HepG2 (cell line): Measurements from ENCODE around the gene ZNF318. TPM values are rescaled to one million over a fixed set of nuclear protein-coding genes. Genes with fewer than 3 reads are reported as not detected.

Experiments
- ATF7 ChIP-seq, 2 experiments: fragments of 450-650 bp in 1 of 2; sonication (generic) in 1 of 2; formaldehyde crosslinking in 1 of 2; IDR thresholded peaks; 2 replicates each; pipeline versions ENCODE4 v1.4.0 to v1.6.1; 2016 to 2020; ENCODE audit warnings: antibody characterized with exemption in 1 of 2, mild to moderate bottlenecking in 1 of 2, missing genetic modification reagents in 1 of 2
- ATF7-NPFF ChIP-seq: sonication (generic); formaldehyde crosslinking; IDR thresholded peaks from 2 replicates; pipeline ENCODE4 v1.8.1; 2023; ENCODE audit warnings: mild to moderate bottlenecking, low read depth, missing genetic modification reagents, moderate library complexity
- BRCA1 ChIP-seq: sonication (generic); formaldehyde crosslinking; IDR thresholded peaks from 2 replicates; pipeline ENCODE4 v1.4.0; 2020; ENCODE audit warnings: missing genetic modification reagents
- CBX5 ChIP-seq: sonication (generic); formaldehyde crosslinking; IDR thresholded peaks from 2 replicates; pipeline ENCODE4 v1.4.0; 2020; ENCODE audit warnings: missing genetic modification reagents, borderline replicate concordance
- FIP1L1 ChIP-seq: fragments of 200-400 bp; formaldehyde crosslinking; IDR thresholded peaks from 2 replicates; pipeline ENCODE4 v1.6.1; 2018; ENCODE audit warnings: low read depth, mild to moderate bottlenecking, low read length, moderate library complexity, borderline replicate concordance; ENCODE audit not compliant: insufficient read depth
- HCFC1 ChIP-seq: fragments of 150-350 bp; IDR thresholded peaks from 2 replicates; pipeline ENCODE4 v1.6.1; 2014; ENCODE audit warnings: low read depth, low read length
- HOXA5 ChIP-seq: sonication (generic); formaldehyde crosslinking; IDR thresholded peaks from 2 replicates; pipeline ENCODE4 v1.4.0; 2020; ENCODE audit warnings: missing genetic modification reagents
- IKZF4 ChIP-seq: sonication (generic); formaldehyde crosslinking; IDR thresholded peaks from 2 replicates; pipeline ENCODE4 v1.5.1; 2020; ENCODE audit warnings: borderline replicate concordance, mild to moderate bottlenecking, low read depth, missing genetic modification reagents; ENCODE audit errors: not compliant biosample characterization
- MATR3 ChIP-seq: sonication (generic); formaldehyde crosslinking; IDR thresholded peaks from 2 replicates; pipeline ENCODE4 v1.4.0; 2020; ENCODE audit warnings: missing genetic modification reagents
- POGZ ChIP-seq: sonication (generic); formaldehyde crosslinking; IDR thresholded peaks from 2 replicates; pipeline ENCODE4 v1.4.0; 2020; ENCODE audit warnings: mild to moderate bottlenecking, missing genetic modification reagents
- RBM22 ChIP-seq: fragments of 200-400 bp; formaldehyde crosslinking; optimal IDR thresholded peaks from 2 replicates; pipeline ENCODE3; 2017; ENCODE audit warnings: mild to moderate bottlenecking, low read length, moderate library complexity
- RCOR2 ChIP-seq: IDR thresholded peaks from 2 replicates; pipeline ENCODE4 v1.6.1; 2016; ENCODE audit warnings: missing biosample characterization, missing genetic modification reagents
- RXRB ChIP-seq: IDR thresholded peaks from 2 replicates; pipeline ENCODE4 v1.6.1; 2016; ENCODE audit warnings: borderline replicate concordance, missing genetic modification reagents, missing compliant biosample characterization
- SRY ChIP-seq: sonication (generic); formaldehyde crosslinking; IDR thresholded peaks from 2 replicates; pipeline ENCODE4 v1.8.0; 2022; ENCODE audit warnings: mild to moderate bottlenecking, missing genetic modification reagents
- ZBTB20 ChIP-seq: sonication (generic); formaldehyde crosslinking; IDR thresholded peaks from 2 replicates; pipeline ENCODE4 v1.8.1; 2023; ENCODE audit warnings: missing genetic modification reagents, low read depth, mild to moderate bottlenecking, borderline replicate concordance
- ZEB1 ChIP-seq: IDR thresholded peaks from 2 replicates; pipeline ENCODE4 v1.6.1; 2012; ENCODE audit warnings: mild to moderate bottlenecking, low read depth, inconsistent platforms; ENCODE audit not compliant: insufficient replicate concordance
- ZNF160 ChIP-seq: sonication (generic); formaldehyde crosslinking; IDR thresholded peaks from 2 replicates; pipeline ENCODE4 v1.8.0; 2022; ENCODE audit warnings: mild to moderate bottlenecking, inconsistent platforms, missing genetic modification reagents
- ZNF24 ChIP-seq: fragments of 450-650 bp; IDR thresholded peaks from 2 replicates; pipeline ENCODE4 v1.6.1; 2017; ENCODE audit warnings: antibody characterized with exemption, mild to moderate bottlenecking
- ZNF432 ChIP-seq: sonication (generic); formaldehyde crosslinking; IDR thresholded peaks from 2 replicates; pipeline ENCODE4 v1.5.0; 2020; ENCODE audit warnings: missing genetic modification reagents, mild to moderate bottlenecking, borderline replicate concordance
- ZNF543 ChIP-seq: sonication (generic); formaldehyde crosslinking; IDR thresholded peaks from 2 replicates; pipeline ENCODE4 v1.4.0; 2020; ENCODE audit warnings: mild to moderate bottlenecking, missing genetic modification reagents
- ZNF558 ChIP-seq: sonication (generic); formaldehyde crosslinking; IDR thresholded peaks from 2 replicates; pipeline ENCODE4 v1.9.0; 2022; ENCODE audit warnings: mild to moderate bottlenecking, missing genetic modification reagents, borderline replicate concordance
- polyA plus RNA-seq, 8 experiments: library from polyadenylated mRNA; depleted of rRNA in 3 of 8; stranded (reverse) in 7 of 8; unstranded in 1 of 8; fragments of >200 nt; fragmentation: Illumina TruSeq in 4 of 8; extraction: Trizol in 4 of 8; gene quantifications; 2 replicates each; pipeline versions ENCODE4 v1.2.1 to v1.2.3, GENCODE V29; 2011 to 2016; ENCODE audit warnings: low read depth in 4 of 8, missing spikeins in 1 of 8, mixed read lengths in 1 of 8; ENCODE audit not compliant: insufficient read depth in 1 of 8
- total RNA-seq, 5 experiments: library from RNA; depleted of rRNA; stranded (reverse); fragments of >200 nt; fragmentation: Illumina TruSeq; extraction: Trizol; gene quantifications; 2 replicates each; pipeline ENCODE4 v1.2.3, GENCODE V29; 2016; ENCODE audit warnings: low read depth in 1 of 5
- TF ChIP-seq, protein P1 (sequence below): sonication (generic); formaldehyde crosslinking; IDR thresholded peaks from one replicate; pipeline ENCODE4 v1.5.1; 2020; ENCODE audit warnings: mild to moderate bottlenecking, missing genetic modification reagents; ENCODE audit errors: not compliant biosample characterization
- TF ChIP-seq, protein P2 (sequence below): IDR thresholded peaks from 2 replicates; pipeline ENCODE4 v1.6.1; 2012; ENCODE audit warnings: inconsistent platforms

ZNF318 gene
- total and polyA plus RNA-seq, 2 of the 13 experiments (the other 11 are each of a cell fraction or from before 2014, with no cell fraction given): 13.0 to 14.5 TPM

DNA sequence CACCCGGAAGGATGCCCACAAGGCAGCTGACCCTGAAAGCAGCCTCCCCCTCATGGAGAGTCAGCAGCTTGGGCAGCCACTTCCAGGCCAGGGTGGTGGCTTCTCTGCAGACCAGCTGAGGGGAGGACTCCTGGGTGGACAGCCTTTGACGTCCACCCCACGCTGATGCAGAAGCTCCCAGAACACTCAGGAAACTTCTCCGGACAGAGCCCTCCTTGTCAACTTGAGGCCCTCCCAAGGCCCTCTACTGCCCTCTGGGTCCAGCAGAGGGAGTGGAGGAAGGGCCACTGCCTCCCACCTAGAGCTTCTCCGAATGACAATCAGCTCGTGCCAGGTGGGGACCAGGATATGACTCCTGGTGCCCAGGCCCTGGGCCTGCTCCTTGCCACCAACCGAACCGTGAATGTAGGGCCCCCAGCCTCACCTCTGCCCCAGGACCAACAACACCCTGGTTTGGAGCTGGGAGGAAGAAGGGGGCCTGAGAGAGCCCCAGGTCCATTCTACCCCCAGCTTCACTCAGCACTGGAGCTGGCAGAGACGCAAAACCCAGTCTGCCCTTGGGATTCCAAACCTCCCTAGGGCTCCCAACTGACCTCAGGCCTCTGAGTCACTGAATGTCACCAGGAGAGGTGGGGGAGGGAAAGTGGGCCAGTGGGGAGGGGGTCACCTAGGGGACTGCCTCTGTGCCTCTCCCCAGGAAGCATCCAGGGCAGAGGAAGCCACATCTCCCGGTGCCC, 82.3 kb downstream of the ZNF318 start (continued):
- TF ChIP-seq, protein P1, sequence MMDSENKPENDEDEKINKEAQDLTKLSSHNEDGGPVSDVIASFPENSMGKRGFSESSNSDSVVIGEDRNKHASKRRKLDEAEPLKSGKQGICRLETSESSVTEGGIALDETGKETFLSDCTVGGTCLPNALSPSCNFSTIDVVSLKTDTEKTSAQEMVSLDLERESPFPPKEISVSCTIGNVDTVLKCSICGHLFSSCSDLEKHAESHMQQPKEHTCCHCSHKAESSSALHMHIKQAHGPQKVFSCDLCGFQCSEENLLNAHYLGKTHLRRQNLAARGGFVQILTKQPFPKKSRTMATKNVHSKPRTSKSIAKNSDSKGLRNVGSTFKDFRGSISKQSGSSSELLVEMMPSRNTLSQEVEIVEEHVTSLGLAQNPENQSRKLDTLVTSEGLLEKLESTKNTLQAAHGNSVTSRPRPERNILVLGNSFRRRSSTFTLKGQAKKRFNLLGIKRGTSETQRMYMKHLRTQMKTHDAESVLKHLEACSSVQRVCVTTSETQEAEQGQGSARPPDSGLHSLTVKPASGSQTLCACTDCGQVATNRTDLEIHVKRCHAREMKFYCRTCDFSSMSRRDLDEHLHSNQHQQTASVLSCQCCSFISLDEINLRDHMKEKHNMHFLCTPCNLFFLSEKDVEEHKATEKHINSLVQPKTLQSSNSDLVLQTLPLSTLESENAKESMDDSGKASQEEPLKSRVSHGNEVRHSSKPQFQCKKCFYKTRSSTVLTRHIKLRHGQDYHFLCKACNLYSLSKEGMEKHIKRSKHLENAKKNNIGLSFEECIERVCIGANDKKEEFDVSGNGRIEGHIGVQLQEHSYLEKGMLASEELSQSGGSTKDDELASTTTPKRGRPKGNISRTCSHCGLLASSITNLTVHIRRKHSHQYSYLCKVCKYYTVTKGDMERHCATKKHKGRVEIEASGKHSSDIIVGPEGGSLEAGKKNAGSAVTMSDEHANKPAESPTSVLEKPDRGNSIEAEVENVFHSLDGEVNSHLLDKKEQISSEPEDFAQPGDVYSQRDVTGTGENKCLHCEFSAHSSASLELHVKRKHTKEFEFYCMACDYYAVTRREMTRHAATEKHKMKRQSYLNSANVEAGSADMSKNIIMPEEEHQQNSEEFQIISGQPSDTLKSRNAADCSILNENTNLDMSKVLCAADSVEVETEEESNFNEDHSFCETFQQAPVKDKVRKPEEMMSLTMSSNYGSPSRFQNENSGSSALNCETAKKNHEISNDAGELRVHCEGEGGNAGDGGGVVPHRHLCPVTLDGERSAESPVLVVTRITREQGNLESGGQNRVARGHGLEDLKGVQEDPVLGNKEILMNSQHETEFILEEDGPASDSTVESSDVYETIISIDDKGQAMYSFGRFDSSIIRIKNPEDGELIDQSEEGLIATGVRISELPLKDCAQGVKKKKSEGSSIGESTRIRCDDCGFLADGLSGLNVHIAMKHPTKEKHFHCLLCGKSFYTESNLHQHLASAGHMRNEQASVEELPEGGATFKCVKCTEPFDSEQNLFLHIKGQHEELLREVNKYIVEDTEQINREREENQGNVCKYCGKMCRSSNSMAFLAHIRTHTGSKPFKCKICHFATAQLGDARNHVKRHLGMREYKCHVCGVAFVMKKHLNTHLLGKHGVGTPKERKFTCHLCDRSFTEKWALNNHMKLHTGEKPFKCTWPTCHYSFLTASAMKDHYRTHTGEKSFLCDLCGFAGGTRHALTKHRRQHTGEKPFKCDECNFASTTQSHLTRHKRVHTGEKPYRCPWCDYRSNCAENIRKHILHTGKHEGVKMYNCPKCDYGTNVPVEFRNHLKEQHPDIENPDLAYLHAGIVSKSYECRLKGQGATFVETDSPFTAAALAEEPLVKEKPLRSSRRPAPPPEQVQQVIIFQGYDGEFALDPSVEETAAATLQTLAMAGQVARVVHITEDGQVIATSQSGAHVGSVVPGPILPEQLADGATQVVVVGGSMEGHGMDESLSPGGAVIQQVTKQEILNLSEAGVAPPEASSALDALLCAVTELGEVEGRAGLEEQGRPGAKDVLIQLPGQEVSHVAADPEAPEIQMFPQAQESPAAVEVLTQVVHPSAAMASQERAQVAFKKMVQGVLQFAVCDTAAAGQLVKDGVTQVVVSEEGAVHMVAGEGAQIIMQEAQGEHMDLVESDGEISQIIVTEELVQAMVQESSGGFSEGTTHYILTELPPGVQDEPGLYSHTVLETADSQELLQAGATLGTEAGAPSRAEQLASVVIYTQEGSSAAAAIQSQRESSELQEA (CRISPR knock-in tag): no peak
- TF ChIP-seq ZBTB20 (CRISPR knock-in tag) (peak; percentile 46; the same call in 1 of the 2 replicates), IKZF4 (CRISPR knock-in tag) (peak; percentile 41), HCFC1 (no peak), ZNF160 (CRISPR knock-in tag) (no peak), ZEB1 (no peak), RXRB (CRISPR knock-in tag) (peak; percentile 40; the same call in 1 of the 2 replicates), ATF7-NPFF (CRISPR knock-in tag) (no peak), HOXA5 (CRISPR knock-in tag) (no peak), ATF7 (IDR thresholded peaks at IDR 0.05) (no peak), ATF7 (CRISPR knock-in tag; IDR thresholded peaks at IDR 0.05) (peak; percentile 18; the same call in 1 of the 2 replicates), POGZ (CRISPR knock-in tag) (no peak), CBX5 (CRISPR knock-in tag) (no peak), ZNF24 (no peak), ZNF558 (CRISPR knock-in tag) (no peak), RBM22 (no peak), BRCA1 (CRISPR knock-in tag) (no peak), MATR3 (CRISPR knock-in tag) (no peak), FIP1L1 (no peak), ZNF543 (0 out of 2 replicates have a peak, but pooled peaks have one; percentile 60), SRY (CRISPR knock-in tag) (no peak; the same call in 1 of the 2 replicates), ZNF432 (no peak), RCOR2 (CRISPR knock-in tag) (no peak)
- TF ChIP-seq, protein P2, sequence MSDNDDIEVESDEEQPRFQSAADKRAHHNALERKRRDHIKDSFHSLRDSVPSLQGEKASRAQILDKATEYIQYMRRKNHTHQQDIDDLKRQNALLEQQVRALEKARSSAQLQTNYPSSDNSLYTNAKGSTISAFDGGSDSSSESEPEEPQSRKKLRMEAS: peak; percentile 35; the same call in 1 of the 2 replicates
